ENCODE data around the gene LOX.
A peak's percentile ranks its signal among the peaks of the same experiment; 100 is the strongest.

LOX gene

DNA sequence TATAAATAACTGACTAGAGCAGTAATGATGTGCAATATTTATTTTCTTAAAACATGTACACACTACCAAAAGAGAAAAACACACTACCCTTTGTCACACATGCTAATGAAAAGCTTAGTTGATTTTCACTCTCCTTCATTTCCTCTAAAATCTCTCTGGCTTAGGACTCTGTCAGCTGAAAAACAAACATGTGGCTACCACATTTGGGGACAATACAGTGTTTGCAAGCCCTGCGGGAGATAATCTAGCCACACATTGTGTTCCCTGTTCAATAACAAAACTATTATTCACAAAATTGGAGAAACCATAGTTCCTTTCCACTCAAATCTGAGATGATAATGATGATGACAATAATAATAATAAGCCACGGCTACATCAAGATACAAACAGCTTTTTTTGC lies 3.5 kb upstream of the LOX start:
- no peak overlapping the region for H3K4me3 ChIP-seq (ENCODE audit: low read length)
- no peak for DNase-seq (ENCODE audit: low read depth)
- TF ChIP-seq, protein P1, sequence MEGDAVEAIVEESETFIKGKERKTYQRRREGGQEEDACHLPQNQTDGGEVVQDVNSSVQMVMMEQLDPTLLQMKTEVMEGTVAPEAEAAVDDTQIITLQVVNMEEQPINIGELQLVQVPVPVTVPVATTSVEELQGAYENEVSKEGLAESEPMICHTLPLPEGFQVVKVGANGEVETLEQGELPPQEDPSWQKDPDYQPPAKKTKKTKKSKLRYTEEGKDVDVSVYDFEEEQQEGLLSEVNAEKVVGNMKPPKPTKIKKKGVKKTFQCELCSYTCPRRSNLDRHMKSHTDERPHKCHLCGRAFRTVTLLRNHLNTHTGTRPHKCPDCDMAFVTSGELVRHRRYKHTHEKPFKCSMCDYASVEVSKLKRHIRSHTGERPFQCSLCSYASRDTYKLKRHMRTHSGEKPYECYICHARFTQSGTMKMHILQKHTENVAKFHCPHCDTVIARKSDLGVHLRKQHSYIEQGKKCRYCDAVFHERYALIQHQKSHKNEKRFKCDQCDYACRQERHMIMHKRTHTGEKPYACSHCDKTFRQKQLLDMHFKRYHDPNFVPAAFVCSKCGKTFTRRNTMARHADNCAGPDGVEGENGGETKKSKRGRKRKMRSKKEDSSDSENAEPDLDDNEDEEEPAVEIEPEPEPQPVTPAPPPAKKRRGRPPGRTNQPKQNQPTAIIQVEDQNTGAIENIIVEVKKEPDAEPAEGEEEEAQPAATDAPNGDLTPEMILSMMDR (conservative IDR thresholded peaks at IDR 0.05; ENCODE audit: low read depth, low read length) = no peak

DNA sequence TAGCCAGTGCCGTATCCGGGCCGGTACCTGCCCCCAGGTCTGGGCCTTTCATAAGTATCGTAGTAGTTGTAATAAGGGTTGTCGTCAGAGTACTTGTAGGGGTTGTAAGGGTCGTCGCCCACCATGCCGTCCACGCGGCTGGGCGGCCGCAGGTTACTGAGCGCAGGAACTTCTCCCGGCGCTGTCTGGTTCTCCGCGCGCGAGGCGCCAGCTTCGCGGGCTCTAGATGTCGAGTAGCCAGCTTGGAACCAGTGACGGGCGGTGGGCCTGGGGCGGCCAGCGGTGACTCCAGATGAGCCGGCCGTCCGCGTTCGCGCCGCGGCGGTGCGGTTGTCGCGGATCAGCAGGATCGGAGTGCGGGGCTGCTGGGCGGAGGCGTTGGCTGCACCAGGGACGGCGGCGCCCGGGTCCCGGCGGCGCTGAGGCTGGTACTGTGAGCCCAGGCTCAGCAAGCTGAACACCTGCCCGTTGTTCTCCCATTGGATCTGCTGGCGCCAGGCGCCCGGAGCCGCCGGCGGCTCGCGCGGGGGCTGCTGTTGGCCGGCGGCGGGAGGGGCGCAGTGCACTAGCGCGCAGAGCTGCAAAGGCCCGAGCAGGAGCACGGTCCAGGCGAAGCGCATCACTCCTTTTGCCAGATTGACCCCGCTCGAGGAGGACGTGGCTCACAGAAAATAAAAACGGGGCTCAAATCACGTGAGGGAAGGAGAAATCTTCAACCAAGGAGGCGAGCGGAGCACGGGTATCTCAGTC lies 518 bp downstream of the LOX start:
- peak overlapping the region; percentile 76 for H3K4me3 ChIP-seq (ENCODE audit: low read length)
- DNase-seq (ENCODE audit: low read depth) = no peak
- TF ChIP-seq, protein P1 (conservative IDR thresholded peaks at IDR 0.05; ENCODE audit: low read depth, low read length) = no peak

DNA sequence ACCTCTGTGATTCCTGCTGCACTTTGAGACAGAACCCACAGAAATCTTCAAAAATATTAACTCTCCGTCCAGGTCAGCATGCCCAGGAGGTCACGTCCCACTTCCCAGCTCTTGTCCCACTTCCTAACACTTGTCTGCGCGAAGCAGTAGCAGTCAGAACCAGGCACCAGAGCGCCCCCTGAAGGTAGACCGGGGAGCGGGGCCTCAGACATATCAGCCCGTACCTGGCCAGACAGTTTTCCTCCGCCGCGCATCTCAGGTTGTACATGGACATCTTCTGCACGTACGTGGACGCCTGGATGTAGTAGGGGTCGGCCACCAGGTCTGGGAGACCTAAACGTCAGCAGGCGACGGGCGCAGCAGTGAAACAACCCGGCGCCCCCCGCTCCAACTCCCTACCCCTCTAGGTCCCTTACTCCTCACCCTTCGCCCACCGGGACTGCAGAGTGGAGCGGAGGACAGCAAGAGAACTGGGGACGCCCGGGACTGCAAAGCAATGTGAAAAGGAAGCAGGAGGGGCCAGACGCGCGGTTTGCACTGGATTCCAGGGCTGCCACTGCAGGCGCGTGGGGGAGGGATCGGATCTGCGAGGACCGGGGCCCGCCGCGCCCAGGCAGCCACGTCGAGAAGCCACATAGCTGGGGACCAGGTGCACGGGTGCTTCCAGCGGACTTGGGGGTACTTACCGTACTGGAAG lies 1.2 kb downstream of the LOX start:
- H3K4me3 ChIP-seq (ENCODE audit: low read length) = peak overlapping the region; percentile 76
- TF ChIP-seq, protein P1 (conservative IDR thresholded peaks at IDR 0.05; ENCODE audit: low read depth, low read length) = peak; percentile 95
- peak; percentile 44 for DNase-seq (ENCODE audit: low read depth)

DNA sequence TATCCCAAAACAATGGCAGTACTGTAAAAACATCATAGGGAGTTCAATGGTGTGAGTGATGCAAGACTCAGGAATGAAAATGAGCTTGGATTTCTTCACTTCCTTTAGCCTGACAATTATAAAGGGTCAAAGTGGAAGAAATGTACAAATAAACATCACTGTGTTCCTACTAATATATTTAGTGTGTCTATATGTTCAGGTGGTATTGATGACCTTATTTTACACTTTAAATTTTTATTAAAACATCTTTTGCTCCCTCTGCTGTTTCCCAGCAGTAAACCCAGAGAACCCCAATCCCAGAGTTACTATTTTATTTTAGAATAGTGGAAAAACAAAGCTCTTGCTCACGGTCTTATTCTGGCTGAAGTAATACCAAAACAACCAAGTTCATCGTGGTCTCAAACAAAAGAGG lies 2.0 kb downstream of the LOX start:
- H3K4me3 ChIP-seq (ENCODE audit: low read length) = peak overlapping the region; percentile 76
- TF ChIP-seq, protein P1 (conservative IDR thresholded peaks at IDR 0.05; ENCODE audit: low read depth, low read length) = peak; percentile 36
- DNase-seq (ENCODE audit: low read depth) = no peak

DNA sequence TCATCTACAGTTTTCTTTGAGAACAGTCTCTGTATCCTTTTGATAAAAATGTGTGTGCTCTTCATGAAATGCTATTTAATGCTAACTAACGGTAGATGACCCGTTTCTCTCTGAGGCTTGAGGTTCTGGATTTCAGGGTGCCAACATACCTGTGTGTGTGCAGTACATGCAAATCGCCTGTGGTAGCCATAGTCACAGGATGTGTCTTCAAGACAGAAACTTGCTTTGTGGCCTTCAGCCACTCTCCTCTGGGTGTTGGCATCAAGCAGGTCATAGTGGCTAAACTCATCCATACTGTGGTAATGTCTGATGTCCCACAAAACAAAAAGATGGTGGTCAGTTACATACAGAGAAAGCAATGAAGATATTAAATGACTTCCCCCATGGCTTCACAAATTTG lies 4.2 kb downstream of the LOX start:
- no peak for DNase-seq (ENCODE audit: low read depth)
- TF ChIP-seq, protein P1 (conservative IDR thresholded peaks at IDR 0.05; ENCODE audit: low read depth, low read length) = no peak
- H3K4me3 ChIP-seq (ENCODE audit: low read length) = no peak overlapping the region

DNA sequence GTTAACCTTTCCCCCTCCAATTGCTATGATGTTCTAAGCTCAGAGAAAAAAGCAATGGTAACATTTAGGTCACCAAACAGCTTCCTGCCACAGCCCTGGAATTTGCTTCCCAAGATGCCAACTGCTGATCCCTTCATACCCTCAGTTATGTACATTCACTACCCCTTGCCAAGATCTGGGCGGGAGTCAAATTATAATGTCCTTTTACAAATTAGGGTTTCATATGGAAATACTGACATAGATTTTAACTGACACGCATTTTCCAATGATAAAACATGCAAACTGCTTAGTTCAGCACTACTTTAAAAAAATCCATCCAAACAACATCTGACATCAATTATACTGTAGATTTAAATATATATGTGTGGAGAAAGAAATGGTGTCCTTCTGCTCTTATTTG lies 5.0 kb downstream of the LOX start:
- TF ChIP-seq, protein P1 (conservative IDR thresholded peaks at IDR 0.05; ENCODE audit: low read depth, low read length) = no peak
- no peak for DNase-seq (ENCODE audit: low read depth)
- H3K4me3 ChIP-seq (ENCODE audit: low read length) = no peak overlapping the region

DNA sequence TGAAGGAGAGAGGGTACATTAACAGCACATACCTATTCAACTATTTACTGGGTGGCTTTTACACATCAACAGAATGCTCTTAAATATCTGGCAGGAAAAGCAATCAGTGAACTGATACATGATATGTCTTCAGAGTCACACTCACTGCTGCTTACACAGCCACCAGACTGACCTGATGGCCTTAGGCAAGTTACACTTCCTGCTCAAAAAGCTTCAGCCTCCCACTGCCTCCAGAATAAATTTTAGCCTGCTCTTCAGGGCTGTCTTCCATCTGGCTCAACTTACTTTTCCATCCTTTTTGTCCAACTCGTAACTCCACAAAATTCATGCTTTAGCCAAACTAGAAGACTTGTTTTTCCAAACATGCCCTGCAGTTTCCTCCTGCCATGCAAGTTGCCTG lies 10.7 kb downstream of the LOX start:
- no peak for DNase-seq (ENCODE audit: low read depth)
- H3K4me3 ChIP-seq (ENCODE audit: low read length) = no peak overlapping the region
- TF ChIP-seq, protein P1 (conservative IDR thresholded peaks at IDR 0.05; ENCODE audit: low read depth, low read length) = no peak
